ENCODE measurements around the gene ZNF394. TPM values are rescaled to one million over a fixed set of nuclear protein-coding genes. Genes with fewer than 3 reads are reported as not detected.

ZNF394 gene
- polyA plus RNA-seq, 1 donor (not counting 4 experiments of a cell fraction or from before 2014, with no cell fraction given): 10.1 TPM

DNA sequence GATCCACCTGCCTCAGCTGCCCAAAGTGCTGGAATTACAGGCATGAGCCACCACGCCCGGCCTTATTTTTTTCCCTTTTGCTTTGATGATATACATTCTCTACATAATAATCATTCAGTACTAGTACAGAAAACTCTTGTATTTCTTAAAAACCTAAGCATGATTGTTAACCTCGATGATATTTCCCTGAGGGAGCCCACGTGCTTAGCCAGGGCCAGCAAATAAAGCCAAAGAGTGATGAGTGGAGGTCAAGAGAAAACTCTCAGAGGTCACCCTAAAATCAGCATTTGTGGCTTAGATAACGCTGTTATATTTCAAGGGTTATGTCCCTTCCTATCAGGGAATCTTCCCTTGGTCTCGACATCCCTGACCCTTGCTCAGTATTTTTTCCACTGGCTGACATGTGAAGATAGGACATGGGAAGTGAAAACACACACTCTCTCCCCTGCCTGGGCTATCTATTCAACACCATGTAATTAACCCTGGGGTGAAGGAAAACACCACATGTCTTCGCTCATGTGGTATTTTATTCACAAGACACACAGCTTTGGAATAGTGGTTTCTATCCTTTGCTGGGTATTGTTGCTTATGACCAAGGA, 39.2 kb upstream of the ZNF394 start:
- Histone ChIP-seq H3K79me2 (ENCODE audit: control insufficient read depth, insufficient read depth, low read length) (no peaks in the 10 kb centered on the region), H3K4me1 (ENCODE audit: control insufficient read depth, extremely low read depth, insufficient read depth, low read length) (no peaks in the 10 kb centered on the region), H3K9me3 (ENCODE audit: control insufficient read depth, low read depth, low read length) (peaks cover 6% of the 10 kb centered on the region), H4K20me1 (ENCODE audit: control insufficient read depth, extremely low read depth, insufficient read depth, low read length) (no peaks in the 10 kb centered on the region), H3K4me2 (ENCODE audit: control insufficient read depth, extremely low read depth, insufficient read depth, low read depth, low read length) (no peak overlapping the region), H2AFZ (ENCODE audit: control insufficient read depth, low read length) (no peak overlapping the region), H3K27me3 (ENCODE audit: control insufficient read depth, extremely low read depth, insufficient read depth, low read length) (no peaks in the 10 kb centered on the region), H3K9me1 (ENCODE audit: control insufficient read depth, extremely low read depth, insufficient read depth, low read length) (no peaks in the 10 kb centered on the region), H3K9ac (ENCODE audit: control insufficient read depth, extremely low read depth, insufficient read depth, low read length) (no peak overlapping the region), H3K4me3 (ENCODE audit: control insufficient read depth in 2 of 3, extremely low read depth in 1 of 3, insufficient read depth in 2 of 3, low read depth in 1 of 3, low read length in 3 of 3) (no peak overlapping the region), H3K36me3 (ENCODE audit: control insufficient read depth in 2 of 2, extremely low read depth in 1 of 2, insufficient read depth in 2 of 2, low read length in 2 of 2) (no peaks in the 10 kb centered on the region), H3K27ac (ENCODE audit: control insufficient read depth, insufficient read depth, low read length) (no peak overlapping the region)
- DNase-seq (ENCODE audit: low read depth, low spot score) (no peak), FAIRE-seq (no peak)
- TF ChIP-seq, protein P1, sequence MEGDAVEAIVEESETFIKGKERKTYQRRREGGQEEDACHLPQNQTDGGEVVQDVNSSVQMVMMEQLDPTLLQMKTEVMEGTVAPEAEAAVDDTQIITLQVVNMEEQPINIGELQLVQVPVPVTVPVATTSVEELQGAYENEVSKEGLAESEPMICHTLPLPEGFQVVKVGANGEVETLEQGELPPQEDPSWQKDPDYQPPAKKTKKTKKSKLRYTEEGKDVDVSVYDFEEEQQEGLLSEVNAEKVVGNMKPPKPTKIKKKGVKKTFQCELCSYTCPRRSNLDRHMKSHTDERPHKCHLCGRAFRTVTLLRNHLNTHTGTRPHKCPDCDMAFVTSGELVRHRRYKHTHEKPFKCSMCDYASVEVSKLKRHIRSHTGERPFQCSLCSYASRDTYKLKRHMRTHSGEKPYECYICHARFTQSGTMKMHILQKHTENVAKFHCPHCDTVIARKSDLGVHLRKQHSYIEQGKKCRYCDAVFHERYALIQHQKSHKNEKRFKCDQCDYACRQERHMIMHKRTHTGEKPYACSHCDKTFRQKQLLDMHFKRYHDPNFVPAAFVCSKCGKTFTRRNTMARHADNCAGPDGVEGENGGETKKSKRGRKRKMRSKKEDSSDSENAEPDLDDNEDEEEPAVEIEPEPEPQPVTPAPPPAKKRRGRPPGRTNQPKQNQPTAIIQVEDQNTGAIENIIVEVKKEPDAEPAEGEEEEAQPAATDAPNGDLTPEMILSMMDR (optimal IDR thresholded peaks at IDR 0.05 in 1 of 3, IDR thresholded peaks at IDR 0.05 in 1 of 3, conservative IDR thresholded peaks at IDR 0.05 in 1 of 3; ENCODE audit: extremely low read depth in 1 of 3, insufficient read depth in 2 of 3, low read length in 3 of 3): no peak
- no peak for TF ChIP-seq EZH2 (IDR thresholded peaks at IDR 0.05; ENCODE audit: low read length)
- dilution Hi-C loops (cut with MboI; ENCODE audit: extremely low pct_ligation_motif_present, low sequenced_read_pairs): no loop called here

GRCh38 chr7:99535667-99536066, 35.6 kb upstream of the ZNF394 start:
- H4K20me1 ChIP-seq (ENCODE audit: control insufficient read depth, extremely low read depth, insufficient read depth, low read length): no peaks in the 10 kb centered on the region
- H3K79me2 ChIP-seq (ENCODE audit: control insufficient read depth, insufficient read depth, low read length): no peaks in the 10 kb centered on the region
- H3K4me2 ChIP-seq (ENCODE audit: control insufficient read depth, extremely low read depth, insufficient read depth, low read depth, low read length): no peak overlapping the region
- H3K4me1 ChIP-seq (ENCODE audit: control insufficient read depth, extremely low read depth, insufficient read depth, low read length): no peaks in the 10 kb centered on the region
- no peaks in the 10 kb centered on the region for H3K9me1 ChIP-seq (ENCODE audit: control insufficient read depth, extremely low read depth, insufficient read depth, low read length)
- H3K9me3 ChIP-seq (ENCODE audit: control insufficient read depth, low read depth, low read length): peaks cover 23% of the 10 kb centered on the region
- FAIRE-seq (no peak), DNase-seq (ENCODE audit: low read depth, low spot score) (no peak)
- peaks cover 13 to 20% of the 10 kb centered on the region in 2 experiments for H3K36me3 ChIP-seq (ENCODE audit: control insufficient read depth in 2 of 2, extremely low read depth in 1 of 2, insufficient read depth in 2 of 2, low read length in 2 of 2)
- no peak overlapping the region for H3K27ac ChIP-seq (ENCODE audit: control insufficient read depth, insufficient read depth, low read length)
- no peak overlapping the region for H3K4me3 ChIP-seq (ENCODE audit: control insufficient read depth in 2 of 3, extremely low read depth in 1 of 3, insufficient read depth in 2 of 3, low read depth in 1 of 3, low read length in 3 of 3)
- H2AFZ ChIP-seq (ENCODE audit: control insufficient read depth, low read length): no peak overlapping the region
- TF ChIP-seq EZH2 (IDR thresholded peaks at IDR 0.05; ENCODE audit: low read length): no peak
- TF ChIP-seq, protein P1 (optimal IDR thresholded peaks at IDR 0.05 in 1 of 3, IDR thresholded peaks at IDR 0.05 in 1 of 3, conservative IDR thresholded peaks at IDR 0.05 in 1 of 3; ENCODE audit: extremely low read depth in 1 of 3, insufficient read depth in 2 of 3, low read length in 3 of 3): no peak
- H3K27me3 ChIP-seq (ENCODE audit: control insufficient read depth, extremely low read depth, insufficient read depth, low read length): no peaks in the 10 kb centered on the region
- no peak overlapping the region for H3K9ac ChIP-seq (ENCODE audit: control insufficient read depth, extremely low read depth, insufficient read depth, low read length)
- dilution Hi-C loops (cut with MboI; ENCODE audit: extremely low pct_ligation_motif_present, low sequenced_read_pairs): no loop called here
